T-helper 2 cell treated with Interferon-gamma antibody and Interleukin-4, amounts not matched to agents 5 μg/mL and 100 μg/mL, for 36 hours (primary cell): ENCODE data around the gene KNDC1.
"Not testable (repeated sequence)": the region's sequence is repeated elsewhere in the genome, so short reads cannot be mapped to it uniquely, and the experiment has no call there.

ENCODE experiments used
- DNase-seq: peaks from one replicate; pipeline ENCODE4 v3.0.0; 2021; ENCODE audit warnings: low spot score
- H3K27ac Mint-ChIP-seq: one replicate; pipeline ENCODE4 v1.8.0; 2021; ENCODE audit warnings: mild to moderate bottlenecking, mixed read lengths
- H3K27me3 Mint-ChIP-seq: one replicate; pipeline ENCODE4 v1.8.0; 2021; ENCODE audit warnings: low read depth, mixed read lengths
- H3K36me3 Mint-ChIP-seq: one replicate; pipeline ENCODE4 v1.8.0; 2021; ENCODE audit warnings: low read depth, mixed read lengths
- H3K4me1 Mint-ChIP-seq: one replicate; pipeline ENCODE4 v1.8.0; 2021; ENCODE audit warnings: low read depth, mixed read lengths
- H3K4me3 Mint-ChIP-seq: one replicate; pipeline ENCODE4 v1.8.0; 2022; ENCODE audit warnings: mild to moderate bottlenecking, moderate library complexity, mixed read lengths
- H3K9me3 Mint-ChIP-seq: one replicate; pipeline ENCODE4 v1.8.0; 2021; ENCODE audit warnings: mixed read lengths

KNDC1 gene

DNA sequence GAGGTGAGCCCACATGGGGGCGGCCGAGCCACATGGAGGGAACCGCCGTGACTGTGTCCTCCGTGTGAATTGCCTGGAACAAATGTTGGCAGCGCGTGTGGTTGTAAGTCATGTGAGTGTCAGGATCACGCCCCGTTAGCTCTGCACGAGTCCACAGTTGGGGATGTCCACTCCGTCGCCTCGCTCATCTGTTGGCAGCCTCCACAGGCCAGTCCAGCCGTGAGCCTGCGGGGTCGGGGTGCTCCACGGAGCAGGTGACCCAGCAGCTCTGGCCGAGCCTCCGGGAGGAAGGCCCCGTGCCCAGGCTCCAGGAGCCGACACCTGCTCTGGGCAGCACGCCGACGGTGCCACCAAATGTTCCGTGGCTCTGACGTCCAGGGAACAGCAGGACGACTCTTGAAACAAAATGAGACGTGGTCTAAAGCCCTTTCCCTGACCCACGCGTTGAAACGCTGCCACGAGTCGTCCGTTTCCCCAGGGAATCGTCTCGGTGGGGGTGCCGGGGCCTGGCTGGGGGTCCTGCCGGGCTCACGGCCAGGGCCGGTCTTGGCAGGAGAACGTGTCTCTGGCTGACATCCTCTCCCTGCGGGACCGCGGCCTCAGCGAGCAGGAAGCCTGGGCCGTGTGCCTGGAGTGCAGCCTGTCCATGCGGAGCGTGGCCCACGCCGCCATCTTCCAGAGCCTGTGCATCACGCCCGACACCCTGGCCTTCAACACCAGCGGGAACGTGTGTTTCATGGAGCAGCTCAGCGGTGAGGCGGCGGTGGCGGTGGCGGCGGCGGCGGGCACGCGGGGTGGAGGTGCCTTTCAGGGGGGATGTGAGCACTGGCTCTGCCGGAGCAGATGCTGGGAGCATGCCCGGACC lies 7.0 kb downstream of the KNDC1 start:
- DNase-seq = no peak
- Mint-ChIP-seq H3K9me3 (no peaks in the 10 kb centered on the region), H3K27me3 (no peaks in the 10 kb centered on the region), H3K36me3 (no peaks in the 10 kb centered on the region), H3K4me1 (no peaks in the 10 kb centered on the region), H3K4me3 (no peak overlapping the region), H3K27ac (no peak overlapping the region)

DNA sequence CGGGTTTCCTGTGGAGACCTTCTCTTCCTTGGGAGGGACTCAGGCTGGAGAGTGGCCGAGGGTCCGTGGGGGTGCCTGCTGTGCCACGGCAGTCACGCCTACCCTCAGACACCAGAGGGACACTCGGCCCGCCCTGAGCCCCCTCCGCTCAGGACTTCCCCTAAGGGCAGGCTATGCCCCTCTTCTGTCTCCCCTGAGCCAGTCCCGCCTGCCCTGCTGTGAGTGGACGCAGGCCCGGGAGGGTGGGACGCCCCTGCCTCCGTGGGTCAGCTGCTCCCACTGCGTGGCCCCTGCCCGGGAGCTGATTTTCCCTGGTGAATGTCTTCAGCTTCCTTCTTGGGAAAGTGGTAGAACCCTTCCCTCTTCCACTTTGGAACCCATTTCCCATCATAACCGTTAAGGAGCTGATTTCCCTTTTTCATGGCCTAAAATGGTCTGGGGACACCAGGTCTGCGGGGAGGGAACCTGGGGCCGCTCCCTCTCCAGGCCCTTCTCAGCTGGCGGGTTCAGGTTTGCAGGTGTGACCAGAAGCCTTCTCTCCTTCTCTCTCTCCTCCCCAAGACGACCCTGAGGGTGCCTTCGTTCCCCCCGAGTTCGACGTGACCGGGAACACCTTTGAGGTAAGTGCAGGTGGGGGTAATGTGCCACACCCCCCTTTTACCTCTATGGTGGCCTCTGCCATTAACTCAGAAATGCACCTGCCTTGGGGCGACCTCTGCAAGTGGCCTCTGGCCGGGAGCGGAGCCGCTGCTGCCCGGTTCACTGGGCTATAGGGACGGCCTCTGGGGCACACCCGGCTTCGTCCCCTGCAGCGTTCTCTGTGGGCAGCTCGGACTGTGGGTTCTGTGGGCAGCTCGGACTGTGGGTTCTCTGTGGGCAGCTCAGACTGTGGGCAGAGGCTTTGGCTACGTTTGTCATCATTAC lies 7.9 kb downstream of the KNDC1 start:
- Mint-ChIP-seq H3K4me3 (no peak overlapping the region), H3K4me1 (no peaks in the 10 kb centered on the region), H3K9me3 (no peaks in the 10 kb centered on the region), H3K36me3 (no peaks in the 10 kb centered on the region), H3K27me3 (no peaks in the 10 kb centered on the region), H3K27ac (no peak overlapping the region)
- DNase-seq = no peak

DNA sequence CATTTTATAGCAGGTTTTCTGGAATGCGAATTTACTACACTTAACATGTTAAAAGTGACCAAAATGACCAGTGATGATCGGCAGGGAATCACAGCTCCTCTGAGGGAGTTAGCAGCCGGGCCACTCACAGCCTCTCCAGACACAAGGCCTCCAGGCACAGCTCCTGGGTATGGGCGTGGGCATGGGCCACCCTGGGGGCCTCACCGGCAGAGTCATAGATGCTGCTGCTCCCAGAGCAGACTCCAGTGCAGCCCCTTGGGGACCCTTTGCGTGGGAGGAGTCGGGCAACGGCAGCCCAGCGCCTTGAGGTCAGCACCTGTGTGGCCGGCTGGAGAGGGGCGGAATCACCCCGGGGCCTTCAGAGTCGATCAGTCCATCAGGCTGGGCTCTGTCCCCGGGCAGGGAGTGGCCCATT lies 8.6 kb downstream of the KNDC1 start:
- no peaks in the 10 kb centered on the region for H3K4me1 Mint-ChIP-seq
- DNase-seq = no peak
- no peaks in the 10 kb centered on the region for H3K36me3 Mint-ChIP-seq
- no peak overlapping the region for H3K4me3 Mint-ChIP-seq
- no peaks in the 10 kb centered on the region for H3K27me3 Mint-ChIP-seq
- no peak overlapping the region for H3K27ac Mint-ChIP-seq
- H3K9me3 Mint-ChIP-seq = no peaks in the 10 kb centered on the region

DNA sequence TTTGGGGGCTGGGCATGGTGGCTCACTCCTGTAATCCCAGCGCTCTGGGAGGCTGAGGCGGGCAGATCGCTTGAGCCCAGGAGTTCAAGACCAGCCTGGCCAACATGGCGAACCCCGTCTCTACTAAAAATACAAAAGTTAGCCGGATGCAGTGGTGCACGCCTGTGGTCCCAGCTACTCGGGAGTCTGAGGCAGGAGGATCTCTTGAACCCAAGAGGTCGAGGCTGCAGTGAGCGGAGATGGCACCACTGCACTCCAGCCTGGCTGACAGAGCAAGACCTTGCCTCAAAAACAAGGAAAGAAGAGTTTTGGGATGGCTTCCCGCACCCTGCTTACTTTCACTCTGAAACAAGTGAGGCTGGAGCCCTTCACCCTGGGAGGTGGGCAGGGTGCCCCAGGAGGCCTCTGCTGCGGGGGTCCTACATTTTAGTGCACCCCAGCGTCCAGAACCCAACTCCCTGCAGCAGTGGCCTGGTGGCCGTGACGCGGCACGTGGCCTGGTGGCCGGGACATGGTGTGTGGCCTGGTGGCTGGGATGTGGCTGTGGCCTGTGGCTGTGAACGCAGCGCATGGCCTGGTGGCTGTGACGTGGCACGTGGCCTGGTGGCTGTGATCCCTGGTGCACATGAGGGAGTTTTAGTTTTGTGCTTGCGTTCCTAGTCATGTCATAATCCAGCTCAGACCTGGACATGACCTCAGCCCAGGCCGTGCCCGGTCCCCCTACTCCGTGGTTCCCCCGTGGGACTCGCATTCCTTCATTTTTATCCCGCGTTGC lies 9.3 kb downstream of the KNDC1 start:
- DNase-seq = no peak
- Mint-ChIP-seq H3K27me3 (no peaks in the 10 kb centered on the region), H3K9me3 (peaks cover under 1% of the 10 kb centered on the region), H3K27ac (no peak overlapping the region), H3K4me1 (no peaks in the 10 kb centered on the region), H3K36me3 (no peaks in the 10 kb centered on the region), H3K4me3 (no peak overlapping the region)

DNA sequence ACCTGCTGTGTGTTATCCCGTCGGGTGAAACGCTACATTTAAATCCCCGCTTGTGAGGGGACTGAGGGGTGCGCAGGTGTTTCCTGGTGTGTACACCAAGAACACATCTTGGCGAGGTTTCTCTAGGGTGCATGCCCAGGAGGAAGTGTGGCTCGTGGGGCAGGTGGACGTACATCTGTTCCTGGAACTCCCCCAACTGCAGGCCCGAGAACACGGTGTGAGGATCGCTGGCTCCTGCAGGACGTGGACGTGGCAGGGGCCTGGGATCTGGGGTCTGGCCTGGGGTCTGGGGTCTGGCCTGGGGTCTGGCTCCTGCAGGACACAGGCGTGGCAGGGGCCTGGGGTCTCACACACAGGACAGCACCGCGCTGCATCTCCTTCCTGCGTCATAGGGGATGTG lies 10.1 kb downstream of the KNDC1 start:
- peaks cover 5% of the 10 kb centered on the region for H3K9me3 Mint-ChIP-seq
- no peak overlapping the region for H3K27ac Mint-ChIP-seq
- H3K36me3 Mint-ChIP-seq = no peaks in the 10 kb centered on the region
- H3K27me3 Mint-ChIP-seq = no peaks in the 10 kb centered on the region
- DNase-seq = no peak
- H3K4me3 Mint-ChIP-seq = no peak overlapping the region
- H3K4me1 Mint-ChIP-seq = no peaks in the 10 kb centered on the region

DNA sequence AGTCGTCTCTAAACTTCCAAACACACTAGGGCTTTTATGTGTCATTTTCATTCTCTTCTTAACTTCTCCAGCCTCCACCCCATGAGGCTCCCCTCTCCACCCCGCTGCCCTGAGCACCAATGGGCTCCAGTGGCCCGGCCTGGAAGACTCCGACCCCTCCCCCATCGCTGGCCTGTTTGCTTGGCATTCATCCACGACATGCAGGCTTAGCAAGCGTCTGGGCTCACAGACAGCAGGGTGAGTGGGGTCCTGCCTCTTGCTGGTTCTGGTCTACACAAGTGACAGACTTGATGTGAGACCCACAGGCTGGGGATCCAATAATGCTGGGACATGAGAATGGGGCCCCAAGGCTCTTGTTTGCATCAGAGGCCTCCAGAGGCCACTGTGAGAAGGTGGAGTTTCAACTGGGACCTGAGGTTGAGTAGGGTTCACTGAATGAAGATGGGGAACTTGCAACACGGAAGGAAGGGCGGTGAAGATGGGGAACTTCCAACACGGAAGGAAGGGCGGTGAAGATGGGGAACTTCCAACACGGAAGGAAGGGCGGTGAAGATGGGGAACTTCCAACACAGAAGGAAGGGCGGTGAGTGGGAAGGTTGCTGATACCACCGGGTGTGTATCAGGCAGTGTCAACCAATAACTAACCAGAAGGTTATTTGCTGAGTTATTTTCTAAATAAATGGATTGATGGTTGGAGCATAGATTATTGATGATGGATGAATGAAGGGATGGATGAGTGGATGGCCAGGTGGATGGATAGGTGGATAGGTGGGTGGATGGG lies 14.0 kb downstream of the KNDC1 start:
- Mint-ChIP-seq H3K4me1 (no peaks in the 10 kb centered on the region), H3K4me3 (no peak overlapping the region), H3K36me3 (no peaks in the 10 kb centered on the region), H3K27me3 (no peaks in the 10 kb centered on the region), H3K9me3 (peaks cover 21% of the 10 kb centered on the region), H3K27ac (no peak overlapping the region)
- no peak for DNase-seq

DNA sequence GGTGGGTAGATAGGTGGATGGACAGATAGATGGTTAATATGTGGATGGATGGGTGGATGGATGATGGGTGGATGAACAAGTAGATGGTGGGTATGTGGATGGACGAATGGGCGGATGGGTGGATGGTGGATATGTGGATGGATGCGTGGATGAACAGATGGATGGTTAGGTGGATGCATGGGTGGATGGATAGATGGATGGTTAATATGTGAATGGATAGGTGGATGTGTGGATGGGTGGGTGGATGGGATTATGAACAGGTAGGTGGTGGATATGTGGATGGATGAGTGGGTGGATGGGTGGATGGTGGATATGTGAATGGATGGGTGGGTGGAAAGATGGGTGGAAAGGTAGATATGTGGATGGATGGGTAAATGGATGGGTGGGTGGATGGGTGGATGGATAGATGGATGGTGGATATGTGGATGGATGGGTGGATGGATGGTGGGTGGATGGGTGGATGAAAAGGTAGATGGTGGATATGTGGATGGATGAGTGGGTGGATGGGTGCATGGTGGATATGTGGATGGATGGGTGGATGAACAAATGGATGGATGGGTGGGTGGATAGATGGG lies 14.8 kb downstream of the KNDC1 start:
- no peaks in the 10 kb centered on the region for H3K36me3 Mint-ChIP-seq
- H3K27me3 Mint-ChIP-seq = no peaks in the 10 kb centered on the region
- no peak for DNase-seq
- H3K4me1 Mint-ChIP-seq = no peaks in the 10 kb centered on the region
- H3K27ac Mint-ChIP-seq = no peak overlapping the region
- H3K4me3 Mint-ChIP-seq = no peak overlapping the region
- peaks cover 21% of the 10 kb centered on the region for H3K9me3 Mint-ChIP-seq

DNA sequence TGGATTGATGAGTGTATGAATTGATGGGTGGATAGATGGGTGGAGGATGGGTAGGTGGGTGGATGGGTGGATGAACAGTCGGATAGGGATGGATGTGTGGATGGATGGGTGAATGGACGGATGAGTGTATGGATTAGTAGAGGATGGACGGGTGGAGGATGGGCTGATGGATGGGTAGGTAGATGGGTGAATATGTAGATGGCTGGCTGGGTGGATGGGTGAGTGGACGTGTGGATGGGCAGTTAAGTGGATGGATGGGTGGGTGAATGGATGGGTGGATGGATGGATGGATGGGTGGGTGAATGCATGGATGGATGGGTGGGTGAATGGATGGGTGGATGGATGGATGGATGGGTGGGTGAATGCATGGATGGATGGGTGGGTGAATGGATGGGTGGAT lies 15.6 kb downstream of the KNDC1 start:
- not testable (repeated sequence) for H3K27me3 Mint-ChIP-seq, H3K4me3 Mint-ChIP-seq, H3K4me1 Mint-ChIP-seq, H3K27ac Mint-ChIP-seq, H3K36me3 Mint-ChIP-seq, DNase-seq
- H3K9me3 Mint-ChIP-seq = peaks cover 21% of the 10 kb centered on the region

DNA sequence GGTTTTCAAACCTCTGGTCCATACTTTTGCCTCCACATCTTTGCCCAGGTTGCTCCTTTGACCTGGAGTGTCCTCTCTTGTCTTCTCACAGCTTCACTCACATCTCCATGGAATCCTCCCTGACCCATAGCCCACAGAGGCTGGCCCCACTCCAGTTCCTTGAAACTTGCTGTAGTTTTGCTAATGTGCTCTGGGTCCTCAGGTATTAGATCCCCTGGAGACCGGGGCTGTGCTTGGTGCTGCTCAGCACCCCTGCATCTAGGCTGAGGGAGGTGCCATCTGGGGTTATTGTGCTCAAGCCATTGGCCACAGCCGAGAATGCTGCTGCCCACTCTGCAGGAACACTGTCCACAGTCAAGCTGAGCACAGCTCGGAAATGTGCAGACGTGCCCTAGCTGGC lies 16.5 kb downstream of the KNDC1 start:
- peaks cover 21% of the 10 kb centered on the region for H3K9me3 Mint-ChIP-seq
- H3K36me3 Mint-ChIP-seq = no peaks in the 10 kb centered on the region
- no peaks in the 10 kb centered on the region for H3K27me3 Mint-ChIP-seq
- H3K27ac Mint-ChIP-seq = no peak overlapping the region
- no peak for DNase-seq
- no peak overlapping the region for H3K4me3 Mint-ChIP-seq
- H3K4me1 Mint-ChIP-seq = no peaks in the 10 kb centered on the region

DNA sequence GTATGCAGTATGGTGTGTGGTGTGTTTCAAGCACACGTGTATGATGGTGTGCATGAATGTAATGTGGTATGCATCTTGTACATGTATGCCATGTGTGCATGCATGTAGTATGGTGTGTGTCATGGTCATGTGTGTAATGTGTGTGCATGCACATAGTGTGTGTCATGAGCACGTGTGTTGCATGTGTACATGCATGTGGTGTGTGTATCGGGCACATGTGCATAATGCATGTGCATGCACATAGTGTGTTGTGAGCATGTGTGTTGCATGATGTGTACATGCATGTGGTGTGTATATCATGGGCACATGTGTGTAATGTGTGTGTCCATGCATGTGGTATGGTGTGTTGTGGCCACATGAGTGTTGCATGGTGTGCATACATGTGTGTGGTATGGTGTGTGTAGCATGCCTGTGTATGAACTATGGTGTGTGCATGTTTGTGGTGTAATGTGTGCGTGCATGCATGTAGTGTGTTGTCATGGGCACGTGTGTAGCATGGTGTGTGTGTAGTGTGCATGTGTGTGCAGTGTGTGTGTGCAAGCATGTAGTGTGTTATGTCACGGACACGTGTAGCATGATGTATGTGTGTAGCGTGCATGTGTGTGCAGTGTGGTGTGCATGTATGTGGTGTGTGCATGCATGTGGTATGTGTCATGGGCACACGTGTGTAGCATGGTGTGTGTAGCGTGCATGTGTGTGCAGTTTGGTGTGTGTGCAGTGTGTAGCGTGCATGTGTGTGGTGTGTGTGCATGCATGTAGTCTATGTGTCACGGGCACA lies 17.6 kb downstream of the KNDC1 start:
- H3K9me3 Mint-ChIP-seq = peaks cover 21% of the 10 kb centered on the region
- H3K27me3 Mint-ChIP-seq = no peaks in the 10 kb centered on the region
- no peak overlapping the region for H3K27ac Mint-ChIP-seq
- DNase-seq = no peak
- no peaks in the 10 kb centered on the region for H3K4me1 Mint-ChIP-seq
- H3K4me3 Mint-ChIP-seq = no peak overlapping the region
- no peaks in the 10 kb centered on the region for H3K36me3 Mint-ChIP-seq

DNA sequence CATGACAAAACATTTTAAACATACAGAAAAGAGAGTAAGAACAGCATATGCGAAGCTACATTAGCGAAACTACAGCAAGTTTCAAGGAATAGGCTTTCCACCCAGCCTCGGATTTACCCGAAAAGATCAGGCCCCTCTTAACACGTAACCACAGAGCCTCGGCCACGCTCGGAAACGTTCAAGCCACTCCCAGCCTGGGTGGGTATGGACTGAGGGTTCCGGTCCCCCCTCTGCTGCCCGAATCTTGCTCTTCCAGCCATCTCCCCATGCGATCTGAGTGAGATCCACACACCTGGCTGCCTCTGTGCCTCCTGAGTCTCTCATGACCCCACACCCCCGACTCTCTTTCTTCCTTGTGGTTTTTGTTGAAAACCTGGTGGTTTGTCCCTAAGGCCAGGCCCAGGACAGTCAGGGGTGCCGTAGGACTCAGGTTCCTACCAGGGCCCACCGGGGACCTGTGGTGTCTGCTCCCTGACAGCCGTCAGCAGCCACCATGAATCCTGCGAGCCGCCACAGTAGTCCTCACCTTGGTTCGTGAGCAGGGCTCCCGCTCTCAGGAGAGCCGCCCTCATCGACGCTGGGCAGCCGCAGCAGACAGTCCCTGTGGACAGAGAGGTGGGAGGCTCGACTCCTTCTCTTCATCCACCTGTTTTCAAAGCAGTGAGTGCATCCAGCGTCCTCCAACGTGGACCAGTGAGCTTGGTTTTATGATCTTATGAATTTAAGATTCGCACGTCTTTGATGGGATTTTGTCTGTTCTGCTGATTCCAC lies 18.5 kb downstream of the KNDC1 start:
- Mint-ChIP-seq H3K27ac (no peak overlapping the region), H3K27me3 (no peaks in the 10 kb centered on the region), H3K4me3 (no peak overlapping the region), H3K4me1 (no peaks in the 10 kb centered on the region), H3K9me3 (peaks cover 21% of the 10 kb centered on the region), H3K36me3 (no peaks in the 10 kb centered on the region)
- no peak for DNase-seq

DNA sequence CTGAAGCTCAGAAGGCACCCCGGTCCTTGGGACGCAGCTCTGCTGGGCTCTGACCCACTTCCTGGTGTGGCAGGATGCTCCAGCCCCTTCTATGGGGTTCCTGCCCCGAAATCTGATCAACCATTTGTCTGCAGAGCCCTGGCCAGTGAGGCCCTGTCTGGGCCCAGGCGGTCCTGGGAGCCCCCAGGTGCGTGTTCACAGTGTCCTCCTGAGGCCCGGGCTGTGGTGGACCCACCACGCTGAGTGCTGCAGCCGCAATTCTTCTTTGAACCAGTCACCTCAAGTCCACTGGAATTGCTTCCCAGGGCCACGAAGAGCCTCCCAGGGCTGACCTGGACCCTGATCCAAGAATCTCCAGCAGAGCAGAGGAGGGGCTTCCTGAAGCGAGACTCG lies 19.1 kb downstream of the KNDC1 start:
- no peaks in the 10 kb centered on the region for H3K36me3 Mint-ChIP-seq
- H3K27me3 Mint-ChIP-seq = no peaks in the 10 kb centered on the region
- no peak overlapping the region for H3K27ac Mint-ChIP-seq
- no peak for DNase-seq
- H3K4me3 Mint-ChIP-seq = no peak overlapping the region
- peaks cover 23% of the 10 kb centered on the region for H3K9me3 Mint-ChIP-seq
- no peaks in the 10 kb centered on the region for H3K4me1 Mint-ChIP-seq
